Endothelial cell of umbilical vein (primary cell): ENCODE results near the gene KCTD21. TPM values are rescaled to one million over a fixed set of nuclear protein-coding genes. Genes with fewer than 3 reads are reported as not detected.

ENCODE experiments used
- BruUV-seq: library from RNA; stranded (reverse); fragments of 400-500 nt; replicated peaks from 2 replicates; lab custom pipeline; 2021; lab: Mats Ljungman, UMichigan
- CTCF ChIA-PET: fragments of 300-600, 350-600 bp; sonication (Branson Sonifier 250); formaldehyde crosslinking; loops from one replicate; lab custom pipeline; 2021; ENCODE audit warnings: antibody characterized with exemption, inconsistent platforms; lab: Charles Lee
- POLR2A ChIA-PET: fragments of 300-600, 350-600 bp; sonication (Branson Sonifier 250); formaldehyde crosslinking; loops from one replicate; lab custom pipeline; 2021; ENCODE audit warnings: antibody characterized with exemption, inconsistent platforms; lab: Charles Lee
- DNase-seq: peaks from one replicate; pipeline ENCODE4 v3.0.0-alpha.2; 2011; ENCODE audit warnings: low read depth, low spot score
- FAIRE-seq: peaks from 2 replicates; lab custom pipeline; 2011; peaks lifted over from hg19 to GRCh38; lab: Jason Lieb, UNC
- H2AFZ ChIP-seq: 2 replicates; pipeline ENCODE4 v1.6.0; 2012; ENCODE audit warnings: low read depth, low read length, control low read depth, inconsistent platforms
- H3K27ac ChIP-seq: 2 replicates; pipeline ENCODE4 v1.5.1; 2011; ENCODE audit warnings: low read depth, mild to moderate bottlenecking, control low read depth, low read length, moderate library complexity; ENCODE audit not compliant: insufficient read depth
- H3K27me3 ChIP-seq, 2 experiments: 2 replicates each; pipeline versions ENCODE4 v1.6.0 to v1.6.1; 2011; ENCODE audit warnings: low read length in 2 of 2, mixed read lengths in 1 of 2; ENCODE audit not compliant: control insufficient read depth in 2 of 2, insufficient read depth in 2 of 2
- H3K36me3 ChIP-seq, 2 experiments: 2 replicates in 1 of 2; 3 replicates in 1 of 2; pipeline ENCODE4 v1.5.1; 2011; ENCODE audit warnings: low read length in 2 of 2, mild to moderate bottlenecking in 1 of 2, moderate library complexity in 1 of 2; ENCODE audit not compliant: control insufficient read depth in 2 of 2, insufficient read depth in 2 of 2; ENCODE audit errors: extremely low read depth in 1 of 2
- H3K4me1 ChIP-seq: 3 replicates; pipeline ENCODE4 v1.5.1; 2011; ENCODE audit warnings: mild to moderate bottlenecking, low read length; ENCODE audit not compliant: control insufficient read depth, insufficient read depth; ENCODE audit errors: extremely low read depth
- H3K4me2 ChIP-seq: 2 replicates; pipeline ENCODE4 v1.6.1; 2011; ENCODE audit warnings: low read length, control low read depth, mixed read lengths; ENCODE audit not compliant: insufficient read depth
- H3K4me3 ChIP-seq, 3 experiments: fragments of 200-600 bp in 1 of 3; sonication (generic), shearing (Covaris generic) in 1 of 3; replicated peaks in 1 of 3; 2 replicates each; pipeline ENCODE4 v1.5.1; 2011 to 2016; ENCODE audit warnings: control low read depth in 3 of 3, low read length in 3 of 3, mild to moderate bottlenecking in 2 of 3, inconsistent platforms in 1 of 3, low read depth in 1 of 3, moderate library complexity in 1 of 3; ENCODE audit not compliant: insufficient read depth in 1 of 3
- H3K79me2 ChIP-seq: 2 replicates; pipeline ENCODE4 v1.6.0; 2012; ENCODE audit warnings: low read length, inconsistent platforms; ENCODE audit not compliant: control insufficient read depth, insufficient read depth
- H3K9ac ChIP-seq: replicated peaks from 2 replicates; pipeline ENCODE3; 2011; ENCODE audit warnings: low read length, control low read depth; ENCODE audit not compliant: insufficient read depth; ENCODE audit errors: extremely low read depth
- H3K9me1 ChIP-seq: replicated peaks from 3 replicates; pipeline ENCODE4 v1.6.0; 2011; ENCODE audit warnings: mild to moderate bottlenecking, low read length; ENCODE audit not compliant: control insufficient read depth, insufficient read depth; ENCODE audit errors: extremely low read depth
- H3K9me3 ChIP-seq: replicated peaks from 2 replicates; pipeline ENCODE4 v1.5.1; 2012; ENCODE audit warnings: low read length, inconsistent platforms; ENCODE audit not compliant: control insufficient read depth, insufficient read depth
- H4K20me1 ChIP-seq: replicated peaks from 2 replicates; pipeline ENCODE3; 2011; ENCODE audit warnings: mild to moderate bottlenecking, low read length; ENCODE audit not compliant: control insufficient read depth, insufficient read depth; ENCODE audit errors: extremely low read depth
- CTCF ChIP-seq, 2 donors: IDR thresholded peaks; 1 replicate in 1 of 2; 2 replicates in 1 of 2; pipeline ENCODE4 v1.5.1; 2011; ENCODE audit warnings: low read length in 2 of 2, mild to moderate bottlenecking in 2 of 2, moderate library complexity in 2 of 2, control low read depth in 1 of 2, inconsistent platforms in 1 of 2, low read depth in 1 of 2; ENCODE audit not compliant: insufficient read depth in 1 of 2; ENCODE audit errors: extremely low read depth in 1 of 2
- EZH2 ChIP-seq: IDR thresholded peaks from 2 replicates; pipeline ENCODE4 v1.6.1; 2012; ENCODE audit warnings: borderline replicate concordance, low read depth, mild to moderate bottlenecking, moderate library complexity, low read length, inconsistent platforms; ENCODE audit not compliant: severe bottlenecking
- FOS ChIP-seq: IDR thresholded peaks from 2 replicates; pipeline ENCODE4 v1.6.1; 2011; ENCODE audit warnings: mild to moderate bottlenecking, low read length, moderate library complexity, borderline replicate concordance; ENCODE audit not compliant: insufficient read depth
- GATA2 ChIP-seq: IDR thresholded peaks from 2 replicates; pipeline ENCODE4 v1.7.0; 2011; ENCODE audit warnings: low read depth, mild to moderate bottlenecking, moderate library complexity, mixed read lengths, low read length; ENCODE audit not compliant: insufficient read length, insufficient read depth
- JUN ChIP-seq: IDR thresholded peaks from 2 replicates; pipeline ENCODE4 v1.6.1; 2011; ENCODE audit warnings: borderline replicate concordance, low read depth; ENCODE audit not compliant: insufficient read length, insufficient read depth
- MYC ChIP-seq: IDR thresholded peaks from one replicate; pipeline ENCODE4 v1.6.1; 2011; ENCODE audit warnings: mild to moderate bottlenecking, low read depth, low read length
- POLR2A ChIP-seq: IDR thresholded peaks from 2 replicates; pipeline ENCODE4 v1.6.1; 2012; ENCODE audit warnings: low read depth, mild to moderate bottlenecking, control low read depth, low read length
- POLR2AphosphoS5 ChIP-seq: IDR thresholded peaks from 2 replicates; pipeline ENCODE4 v1.6.1; 2012; ENCODE audit warnings: low read depth, mild to moderate bottlenecking, control low read depth, low read length, moderate library complexity; ENCODE audit not compliant: insufficient read depth
- dilution Hi-C: fragments of 300-500 bp; cut with MboI; formaldehyde crosslinking; loops from one replicate; pipeline ENCODE4 v1.15.0; 2019; ENCODE audit warnings: low sequenced_read_pairs; ENCODE audit not compliant: extremely low pct_ligation_motif_present
- intact Hi-C: fragments of 100-400 bp; cut with micrococcal nuclease; formaldehyde crosslinking; loops from one replicate; pipeline ENCODE4 v1.10.0; 2022
- polyA plus RNA-seq, 4 experiments: library from polyadenylated mRNA; depleted of rRNA in 3 of 4; stranded (reverse) in 3 of 4; unstranded in 1 of 4; fragments of >200 nt; gene quantifications; 2 replicates each; pipeline versions ENCODE4 v1.2.1 to v1.2.3, GENCODE V29; 2011 to 2012; ENCODE audit warnings: missing spikeins in 1 of 4
- total RNA-seq: library from RNA; stranded (reverse); gene quantifications from 2 replicates; pipeline ENCODE4 v1.2.3, GENCODE V29; 2021
- TF ChIP-seq, protein P1 (sequence below): IDR thresholded peaks from 2 replicates; pipeline ENCODE4 v1.6.1; 2011; ENCODE audit not compliant: insufficient read depth, insufficient read length

KCTD21 gene
- total and polyA plus RNA-seq, 2 donors (not counting 3 experiments of a cell fraction or from before 2014, with no cell fraction given), result 8.5 to 11.9 TPM

- dilution Hi-C loops (no loop called here), intact Hi-C loops (loop anchor here (2.0 to 5.0 kb wide), 3 partner anchors 69 to 424 kb away; partner anchors contain the start of gene GAB2)
- H3K4me2 ChIP-seq, result peak overlapping the region; percentile 83
- POLR2A ChIA-PET, result interaction anchor here (1.9 kb wide), 1 partner anchor 11 kb away, joined by 6 read pairs; no protein-coding TSS in a partner anchor
- no peak for DNase-seq
- H3K79me2 ChIP-seq, result peaks cover 7% of the 10 kb centered on the region
- peaks cover 13% of the 10 kb centered on the region for H3K4me1 ChIP-seq
- BruUV-seq, result no TSS peak
- H3K36me3 ChIP-seq, result no peaks in the 10 kb centered on the region
- CTCF ChIA-PET, result interaction anchor here (0.6 to 2.5 kb wide), 3 partner anchors 11 to 390 kb away, joined by 3 to 9 read pairs (median 6); partner anchors contain the start of genes KCTD21 and USP35
- TF ChIP-seq POLR2AphosphoS5 (no peak), MYC (no peak), CTCF (IDR thresholded peaks at IDR 0.05; ENCODE audit: extremely low read depth in 1 of 2, insufficient read depth in 1 of 2, low read depth in 1 of 2, low read length in 2 of 2) (no peak), GATA2 (no peak), POLR2A (no peak), FOS (no peak), JUN (no peak), EZH2 (no peak)
- TF ChIP-seq, protein P1, sequence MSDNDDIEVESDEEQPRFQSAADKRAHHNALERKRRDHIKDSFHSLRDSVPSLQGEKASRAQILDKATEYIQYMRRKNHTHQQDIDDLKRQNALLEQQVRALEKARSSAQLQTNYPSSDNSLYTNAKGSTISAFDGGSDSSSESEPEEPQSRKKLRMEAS, result no peak
- no peak for FAIRE-seq
- no peaks in the 10 kb centered on the region for H4K20me1 ChIP-seq
- no peaks in the 10 kb centered on the region for H3K9me1 ChIP-seq
- no peak overlapping the region for H2AFZ ChIP-seq
- H3K9ac ChIP-seq, result no peak overlapping the region
- no peaks in the 10 kb centered on the region for H3K27me3 ChIP-seq
- H3K4me3 ChIP-seq, result no peak overlapping the region
- no peak overlapping the region for H3K27ac ChIP-seq
- no peaks in the 10 kb centered on the region for H3K9me3 ChIP-seq
Observed at GRCh38 chr11:78138291-78138690, 50.1 kb downstream of the KCTD21 start.
